LNCaP clone FGC (cell line): Measurements from ENCODE around the gene RRAS.

Source experiments
- DNase-seq: peaks from one replicate; pipeline ENCODE4 v3.0.0-alpha.2; 2011; ENCODE audit warnings: low read depth
- H3K4me3 ChIP-seq: 2 replicates; pipeline ENCODE4 v1.5.1; 2011; ENCODE audit warnings: mild to moderate bottlenecking, low read depth, low read length, control low read depth
- CTCF ChIP-seq: IDR thresholded peaks from 2 replicates; pipeline ENCODE4 v1.5.1; 2012; ENCODE audit warnings: mild to moderate bottlenecking; ENCODE audit not compliant: control insufficient read depth, insufficient read depth; ENCODE audit errors: extremely low read depth

RRAS gene

GRCh38 chr19:49597703-49597974 is 42.3 kb downstream of the RRAS start:
- no peak for TF ChIP-seq CTCF
- H3K4me3 ChIP-seq = no peak overlapping the region
- no peak for DNase-seq

- no peak for DNase-seq
- no peak overlapping the region for H3K4me3 ChIP-seq
- 0 out of 2 replicates have a peak, but pooled peaks have one; percentile 6 for TF ChIP-seq CTCF
These were observed 42.8 kb downstream of the RRAS start for GRCh38 chr19:49596954-49597702.

- no peak overlapping the region for H3K4me3 ChIP-seq
- no peak for TF ChIP-seq CTCF
These were observed 43.5 kb downstream of the RRAS start for GRCh38 chr19:49596407-49596806.

GRCh38 chr19:49595819-49596404 is 44.0 kb downstream of the RRAS start:
- TF ChIP-seq CTCF = no peak
- DNase-seq = no peak
- no peak overlapping the region for H3K4me3 ChIP-seq

More at GRCh38 chr19:49596407-49596806, 43.5 kb downstream of the RRAS start:
- no peak for DNase-seq

GRCh38 chr19:49594993-49595818 is 44.7 kb downstream of the RRAS start:
- no peak for TF ChIP-seq CTCF
- H3K4me3 ChIP-seq = no peak overlapping the region
- no peak for DNase-seq

GRCh38 chr19:49594157-49594992 is 45.6 kb downstream of the RRAS start:
- DNase-seq = no peak
- no peak overlapping the region for H3K4me3 ChIP-seq
- TF ChIP-seq CTCF = no peak
